ENCODE measurements around the gene COG6. TPM values are rescaled to one million over a fixed set of nuclear protein-coding genes. Genes with fewer than 3 reads are reported as not detected.

Gene COG6
- total and polyA plus RNA-seq, 2 of the 13 experiments (the other 11 are each of a cell fraction or from before 2014, with no cell fraction given): 23.5 to 26.1 TPM

DNA sequence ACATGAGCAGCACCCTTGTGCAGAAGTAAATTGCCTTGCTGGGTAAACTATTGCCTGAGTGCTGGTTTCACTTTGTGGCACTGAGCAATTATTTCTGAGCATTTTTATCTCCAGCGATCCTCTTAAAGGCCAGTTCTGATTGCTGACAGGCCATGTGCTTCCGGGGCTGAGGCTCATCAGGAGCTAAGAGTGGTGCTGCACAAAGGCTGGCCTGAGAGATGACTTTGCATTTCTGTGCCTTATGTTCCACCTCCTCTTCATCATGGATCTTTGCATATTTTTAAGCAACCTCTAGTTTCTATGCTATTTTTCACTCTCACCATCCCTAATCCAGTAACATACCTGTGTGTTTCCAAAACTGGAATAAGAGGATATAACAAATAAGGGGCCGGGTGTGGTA lies 17.6 kb upstream of the COG6 start:
- TF ChIP-seq JUNB (CRISPR knock-in tag; IDR thresholded peaks at IDR 0.05; ENCODE audit: borderline replicate concordance) (no peak), AGO1 (IDR thresholded peaks at IDR 0.05; ENCODE audit: low read depth, low read length, poor library complexity, severe bottlenecking) (no peak), NFE2L2 (IDR thresholded peaks at IDR 0.05; ENCODE audit: low read length) (peak; percentile 39; the same call in 1 of the 2 replicates)
- 28% methylated on average over 3 of the region's 3 CpGs for WGBS (ENCODE audit: low lambda C conversion rate)
- POLR2A ChIA-PET: no interaction called here
- Histone ChIP-seq H3K4me2 (ENCODE audit: low read depth, low read length) (no peak overlapping the region), H3K4me3 (replicated peaks in 1 of 3; ENCODE audit: insufficient read depth in 1 of 3, low read depth in 2 of 3, low read length in 3 of 3) (no peak overlapping the region), H3K9me3 (ENCODE audit: low read length) (no peaks in the 10 kb centered on the region), H2AFZ (ENCODE audit: low read length) (no peak overlapping the region), H4K20me1 (ENCODE audit: insufficient read depth, low read length) (no peaks in the 10 kb centered on the region), H3K4me1 (ENCODE audit: insufficient read depth, low read length) (no peaks in the 10 kb centered on the region), H3K9ac (ENCODE audit: insufficient read depth, low read depth, low read length) (no peak overlapping the region), H3K27me3 (ENCODE audit: control insufficient read depth in 1 of 2, insufficient read depth in 2 of 2, low read length in 2 of 2) (peaks cover 1 to 7% of the 10 kb centered on the region in 2 experiments; a peak in 2 of 5 replicates), H3K79me2 (ENCODE audit: insufficient read depth, low read length) (no peaks in the 10 kb centered on the region), H3K36me3 (replicated peaks in 1 of 2; ENCODE audit: control insufficient read depth in 1 of 2, insufficient read depth in 2 of 2, low read length in 2 of 2) (no peaks in the 10 kb centered on the region), H3K27ac (ENCODE audit: extremely low read length, insufficient read depth, low read length) (no peak overlapping the region)
- no TSS peak for BruUV-seq (replicated peaks)
- DNase-seq (ENCODE audit: low spot score): no peak
- no peak for FAIRE-seq
- ATAC-seq: no peak
- intact Hi-C loops (cut with micrococcal nuclease; ENCODE audit: unreplicated experiment): no loop called here
- CTCF ChIA-PET (ENCODE audit: low intra/inter-chr PET ratio, low total read pairs): no interaction called here
- in situ Hi-C loops (cut with HindIII; ENCODE audit: extremely low pct_ligation_motif_present, low pct_unique_long_range_greater_than_20kb): no loop called here

DNA sequence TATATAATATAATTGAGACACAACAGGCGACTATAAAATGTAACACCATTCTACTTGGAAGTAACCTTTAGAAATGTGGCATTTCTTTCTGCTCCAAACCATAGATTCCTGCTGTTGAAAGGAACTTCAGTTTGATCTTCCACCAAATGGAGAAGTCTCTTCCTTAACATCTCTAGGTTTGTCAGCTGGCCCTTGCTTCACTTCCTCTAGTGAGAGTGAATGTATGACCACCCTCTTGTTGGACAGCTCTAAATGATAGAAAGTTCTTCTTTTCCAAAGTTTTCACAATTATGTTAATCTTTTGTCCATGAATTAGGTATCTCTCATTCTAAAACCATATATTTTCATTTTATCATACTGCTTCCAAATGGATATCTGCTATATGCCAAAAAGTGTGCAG lies 13.8 kb upstream of the COG6 start:
- no peaks in the 10 kb centered on the region for H3K79me2 ChIP-seq (ENCODE audit: insufficient read depth, low read length)
- CTCF ChIA-PET (ENCODE audit: low intra/inter-chr PET ratio, low total read pairs): no interaction called here
- intact Hi-C loops (cut with micrococcal nuclease; ENCODE audit: unreplicated experiment) (no loop called here), in situ Hi-C loops (cut with HindIII; ENCODE audit: extremely low pct_ligation_motif_present, low pct_unique_long_range_greater_than_20kb) (no loop called here)
- FAIRE-seq: no peak
- no peaks in the 10 kb centered on the region for H3K9me3 ChIP-seq (ENCODE audit: low read length)
- no peaks in the 10 kb centered on the region for H4K20me1 ChIP-seq (ENCODE audit: insufficient read depth, low read length)
- no peak for DNase-seq (ENCODE audit: low spot score)
- peaks cover 1 to 7% of the 10 kb centered on the region in 2 experiments; a peak in 2 of 5 replicates for H3K27me3 ChIP-seq (ENCODE audit: control insufficient read depth in 1 of 2, insufficient read depth in 2 of 2, low read length in 2 of 2)
- no peak overlapping the region for H3K9ac ChIP-seq (ENCODE audit: insufficient read depth, low read depth, low read length)
- no TSS peak for BruUV-seq (replicated peaks)
- WGBS (ENCODE audit: low lambda C conversion rate): 4% methylated on average over 1 of the region's 1 CpG
- H3K4me3 ChIP-seq (replicated peaks in 1 of 3; ENCODE audit: insufficient read depth in 1 of 3, low read depth in 2 of 3, low read length in 3 of 3): no peak overlapping the region
- no peak overlapping the region for H3K4me2 ChIP-seq (ENCODE audit: low read depth, low read length)
- H3K36me3 ChIP-seq (replicated peaks in 1 of 2; ENCODE audit: control insufficient read depth in 1 of 2, insufficient read depth in 2 of 2, low read length in 2 of 2): no peaks in the 10 kb centered on the region
- no peaks in the 10 kb centered on the region for H3K4me1 ChIP-seq (ENCODE audit: insufficient read depth, low read length)
- no peak for ATAC-seq
- POLR2A ChIA-PET: no interaction called here
- no peak overlapping the region for H3K27ac ChIP-seq (ENCODE audit: extremely low read length, insufficient read depth, low read length)
- no peak overlapping the region for H2AFZ ChIP-seq (ENCODE audit: low read length)
- TF ChIP-seq SMAD1 (CRISPR knock-in tag; IDR thresholded peaks at IDR 0.05; ENCODE audit: borderline replicate concordance, low read depth): no peak
- TF ChIP-seq ZEB1 (IDR thresholded peaks at IDR 0.05; ENCODE audit: insufficient replicate concordance, low read depth): no peak
- no peak for TF ChIP-seq ZNF317 (CRISPR knock-in tag; IDR thresholded peaks at IDR 0.05)
- no peak for TF ChIP-seq ZNF30 (CRISPR knock-in tag; IDR thresholded peaks at IDR 0.05)
- TF ChIP-seq, protein P1, sequence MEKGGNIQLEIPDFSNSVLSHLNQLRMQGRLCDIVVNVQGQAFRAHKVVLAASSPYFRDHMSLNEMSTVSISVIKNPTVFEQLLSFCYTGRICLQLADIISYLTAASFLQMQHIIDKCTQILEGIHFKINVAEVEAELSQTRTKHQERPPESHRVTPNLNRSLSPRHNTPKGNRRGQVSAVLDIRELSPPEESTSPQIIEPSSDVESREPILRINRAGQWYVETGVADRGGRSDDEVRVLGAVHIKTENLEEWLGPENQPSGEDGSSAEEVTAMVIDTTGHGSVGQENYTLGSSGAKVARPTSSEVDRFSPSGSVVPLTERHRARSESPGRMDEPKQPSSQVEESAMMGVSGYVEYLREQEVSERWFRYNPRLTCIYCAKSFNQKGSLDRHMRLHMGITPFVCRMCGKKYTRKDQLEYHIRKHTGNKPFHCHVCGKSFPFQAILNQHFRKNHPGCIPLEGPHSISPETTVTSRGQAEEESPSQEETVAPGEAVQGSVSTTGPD (CRISPR knock-in tag; IDR thresholded peaks at IDR 0.05): no peak
- TF ChIP-seq, protein P2, sequence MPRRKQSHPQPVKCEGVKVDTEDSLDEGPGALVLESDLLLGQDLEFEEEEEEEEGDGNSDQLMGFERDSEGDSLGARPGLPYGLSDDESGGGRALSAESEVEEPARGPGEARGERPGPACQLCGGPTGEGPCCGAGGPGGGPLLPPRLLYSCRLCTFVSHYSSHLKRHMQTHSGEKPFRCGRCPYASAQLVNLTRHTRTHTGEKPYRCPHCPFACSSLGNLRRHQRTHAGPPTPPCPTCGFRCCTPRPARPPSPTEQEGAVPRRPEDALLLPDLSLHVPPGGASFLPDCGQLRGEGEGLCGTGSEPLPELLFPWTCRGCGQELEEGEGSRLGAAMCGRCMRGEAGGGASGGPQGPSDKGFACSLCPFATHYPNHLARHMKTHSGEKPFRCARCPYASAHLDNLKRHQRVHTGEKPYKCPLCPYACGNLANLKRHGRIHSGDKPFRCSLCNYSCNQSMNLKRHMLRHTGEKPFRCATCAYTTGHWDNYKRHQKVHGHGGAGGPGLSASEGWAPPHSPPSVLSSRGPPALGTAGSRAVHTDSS (CRISPR knock-in tag; conservative IDR thresholded peaks at IDR 0.05): no peak
- no peak for TF ChIP-seq ZNF550 (CRISPR knock-in tag; IDR thresholded peaks at IDR 0.05; ENCODE audit: borderline replicate concordance)
- TF ChIP-seq, protein P3, sequence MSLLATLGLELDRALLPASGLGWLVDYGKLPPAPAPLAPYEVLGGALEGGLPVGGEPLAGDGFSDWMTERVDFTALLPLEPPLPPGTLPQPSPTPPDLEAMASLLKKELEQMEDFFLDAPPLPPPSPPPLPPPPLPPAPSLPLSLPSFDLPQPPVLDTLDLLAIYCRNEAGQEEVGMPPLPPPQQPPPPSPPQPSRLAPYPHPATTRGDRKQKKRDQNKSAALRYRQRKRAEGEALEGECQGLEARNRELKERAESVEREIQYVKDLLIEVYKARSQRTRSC (CRISPR knock-in tag; IDR thresholded peaks at IDR 0.05; ENCODE audit: low read depth): no peak
- TF ChIP-seq CENPT (CRISPR knock-in tag; IDR thresholded peaks at IDR 0.05; ENCODE audit: low read depth): no peak
- TF ChIP-seq ZBTB38 (CRISPR knock-in tag; IDR thresholded peaks at IDR 0.05): no peak
- TF ChIP-seq ZNF616 (CRISPR knock-in tag; IDR thresholded peaks at IDR 0.05; ENCODE audit: low read depth): no peak
- TF ChIP-seq ZNF749 (CRISPR knock-in tag; IDR thresholded peaks at IDR 0.05; ENCODE audit: borderline replicate concordance): no peak

Data from HepG2 (cell line).